ENCODE results near the gene PDCD1. TPM values are rescaled to one million over a fixed set of nuclear protein-coding genes. Genes with fewer than 3 reads are reported as not detected.
"Not testable (repeated sequence)": the region's sequence is repeated elsewhere in the genome, so short reads cannot be mapped to it uniquely, and the experiment has no call there.

Gene PDCD1
- total and polyA plus RNA-seq, 2 experiments from 2014 or later, result 0.44 TPM; not detected in 1

- H4K20me1 ChIP-seq (ENCODE audit: insufficient read depth, poor library complexity, severe bottlenecking); DNase-seq (ENCODE audit: low spot score); H3K79me2 ChIP-seq; H3K4me3 ChIP-seq; H3K36me3 ChIP-seq (replicated peaks; ENCODE audit: insufficient read depth, low read depth); H3K27me3 ChIP-seq; H3K4me2 ChIP-seq; H3K9me2 ChIP-seq (replicated peaks; ENCODE audit: insufficient read depth); H3K9me3 ChIP-seq (ENCODE audit: low read depth); H2AFZ ChIP-seq; H3K27ac ChIP-seq; H3K4me1 ChIP-seq (ENCODE audit: insufficient read depth): not testable (repeated sequence)
- TF ChIP-seq, protein P1, sequence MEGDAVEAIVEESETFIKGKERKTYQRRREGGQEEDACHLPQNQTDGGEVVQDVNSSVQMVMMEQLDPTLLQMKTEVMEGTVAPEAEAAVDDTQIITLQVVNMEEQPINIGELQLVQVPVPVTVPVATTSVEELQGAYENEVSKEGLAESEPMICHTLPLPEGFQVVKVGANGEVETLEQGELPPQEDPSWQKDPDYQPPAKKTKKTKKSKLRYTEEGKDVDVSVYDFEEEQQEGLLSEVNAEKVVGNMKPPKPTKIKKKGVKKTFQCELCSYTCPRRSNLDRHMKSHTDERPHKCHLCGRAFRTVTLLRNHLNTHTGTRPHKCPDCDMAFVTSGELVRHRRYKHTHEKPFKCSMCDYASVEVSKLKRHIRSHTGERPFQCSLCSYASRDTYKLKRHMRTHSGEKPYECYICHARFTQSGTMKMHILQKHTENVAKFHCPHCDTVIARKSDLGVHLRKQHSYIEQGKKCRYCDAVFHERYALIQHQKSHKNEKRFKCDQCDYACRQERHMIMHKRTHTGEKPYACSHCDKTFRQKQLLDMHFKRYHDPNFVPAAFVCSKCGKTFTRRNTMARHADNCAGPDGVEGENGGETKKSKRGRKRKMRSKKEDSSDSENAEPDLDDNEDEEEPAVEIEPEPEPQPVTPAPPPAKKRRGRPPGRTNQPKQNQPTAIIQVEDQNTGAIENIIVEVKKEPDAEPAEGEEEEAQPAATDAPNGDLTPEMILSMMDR (IDR thresholded peaks at IDR 0.05; ENCODE audit: poor library complexity), result peak; percentile 35
- WGBS (ENCODE audit: low lambda C conversion rate, missing lambda C conversion rate), result 57% methylated on average over 22 of the region's 22 CpGs
Measured at GRCh38 chr2:241875754-241876527, 17.2 kb upstream of the PDCD1 start.

DNA sequence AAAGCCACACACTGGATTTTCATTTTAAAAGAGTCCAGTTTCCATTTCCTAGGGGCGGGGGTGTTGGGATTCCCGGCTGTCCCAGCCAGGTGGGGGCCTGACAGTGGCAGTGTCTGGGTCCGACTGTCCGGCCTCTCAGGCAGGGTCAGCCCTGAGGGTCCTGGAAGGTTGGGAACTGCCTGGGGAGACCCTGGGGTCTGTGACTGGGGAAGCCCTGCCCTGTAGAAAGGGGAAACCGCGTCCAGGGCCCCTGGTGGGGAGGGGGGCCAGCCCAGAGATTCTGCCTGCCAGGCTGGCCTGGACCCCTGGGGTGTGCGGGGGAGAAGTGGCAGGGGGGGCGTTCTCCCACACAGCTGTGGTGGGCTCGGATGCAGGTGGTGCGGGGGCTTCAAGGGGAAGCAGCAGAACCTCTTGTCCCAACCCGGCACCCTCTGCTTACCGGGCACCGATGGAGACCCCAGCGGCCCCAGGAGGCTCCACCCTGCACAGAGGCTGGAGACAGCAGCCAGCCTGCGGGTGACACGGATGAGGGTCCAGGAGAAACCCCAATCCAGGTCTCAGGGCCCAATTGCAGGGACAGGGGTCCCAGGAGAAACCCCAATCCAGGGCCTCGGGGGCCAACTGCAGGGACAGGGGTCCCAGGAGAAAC, 15.7 kb upstream of the PDCD1 start:
- no peak for DNase-seq (ENCODE audit: low spot score)

DNA sequence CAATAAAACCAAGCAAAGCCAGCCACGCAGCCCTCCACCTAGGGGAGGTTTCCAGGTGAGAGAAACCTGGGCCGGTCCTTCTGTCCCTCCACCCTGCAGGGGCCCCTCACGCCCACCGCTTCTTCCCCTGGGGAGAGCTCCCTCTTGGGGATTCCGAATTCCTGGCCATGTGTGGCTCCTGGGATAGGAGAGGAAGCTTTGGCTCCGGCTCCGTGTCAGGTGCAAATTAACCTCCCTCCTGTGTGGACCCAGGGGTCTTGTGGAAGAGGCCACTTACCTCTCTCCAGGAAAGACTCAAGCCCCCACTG, 15.1 kb upstream of the PDCD1 start:
- H3K36me3 ChIP-seq (replicated peaks; ENCODE audit: insufficient read depth, low read depth), result no peaks in the 10 kb centered on the region
- H3K9me2 ChIP-seq (replicated peaks; ENCODE audit: insufficient read depth), result no peaks in the 10 kb centered on the region
- no peaks in the 10 kb centered on the region for H3K9me3 ChIP-seq (ENCODE audit: low read depth)
- no peaks in the 10 kb centered on the region for H3K27me3 ChIP-seq
- TF ChIP-seq EZH2phosphoT487 (IDR thresholded peaks at IDR 0.05; ENCODE audit: low read depth, severe bottlenecking, unreplicated experiment) (no peak), EZH2 (IDR thresholded peaks at IDR 0.05; ENCODE audit: borderline replicate concordance) (no peak)
- TF ChIP-seq, protein P1 (IDR thresholded peaks at IDR 0.05; ENCODE audit: poor library complexity), result no peak
- H4K20me1 ChIP-seq (ENCODE audit: insufficient read depth, poor library complexity, severe bottlenecking), result no peaks in the 10 kb centered on the region
- WGBS (ENCODE audit: low lambda C conversion rate, missing lambda C conversion rate), result 96% methylated on average over 7 of the region's 7 CpGs
- H2AFZ ChIP-seq, result no peak overlapping the region
- no peak overlapping the region for H3K4me3 ChIP-seq
- H3K79me2 ChIP-seq, result no peaks in the 10 kb centered on the region
- H3K4me2 ChIP-seq, result no peak overlapping the region
- H3K27ac ChIP-seq, result no peak overlapping the region
- no peak for DNase-seq (ENCODE audit: low spot score)
- H3K4me1 ChIP-seq (ENCODE audit: insufficient read depth), result peaks cover under 1% of the 10 kb centered on the region

More for the DNA sequence above, 15.7 kb upstream of the PDCD1 start:
- no peak overlapping the region for H2AFZ ChIP-seq
- H3K9me2 ChIP-seq (replicated peaks; ENCODE audit: insufficient read depth), result no peaks in the 10 kb centered on the region
- H3K27ac ChIP-seq, result no peak overlapping the region
- no peak for TF ChIP-seq EZH2phosphoT487 (IDR thresholded peaks at IDR 0.05; ENCODE audit: low read depth, severe bottlenecking, unreplicated experiment)
- TF ChIP-seq, protein P1 (IDR thresholded peaks at IDR 0.05; ENCODE audit: poor library complexity), result no peak
- no peak for TF ChIP-seq EZH2 (IDR thresholded peaks at IDR 0.05; ENCODE audit: borderline replicate concordance)
- H3K79me2 ChIP-seq, result no peaks in the 10 kb centered on the region
- H3K4me1 ChIP-seq (ENCODE audit: insufficient read depth), result no peaks in the 10 kb centered on the region
- no peaks in the 10 kb centered on the region for H4K20me1 ChIP-seq (ENCODE audit: insufficient read depth, poor library complexity, severe bottlenecking)
- no peaks in the 10 kb centered on the region for H3K36me3 ChIP-seq (replicated peaks; ENCODE audit: insufficient read depth, low read depth)
- H3K9me3 ChIP-seq (ENCODE audit: low read depth), result no peaks in the 10 kb centered on the region
- H3K4me2 ChIP-seq, result no peak overlapping the region
- H3K27me3 ChIP-seq, result no peaks in the 10 kb centered on the region
- WGBS (ENCODE audit: low lambda C conversion rate, missing lambda C conversion rate), result 97% methylated on average over 6 of the region's 17 CpGs
- no peak overlapping the region for H3K4me3 ChIP-seq
